GM04503 (cell line): ENCODE measurements around the gene ETV6.
"Not testable (repeated sequence)": the region's sequence is repeated elsewhere in the genome, so short reads cannot be mapped to it uniquely, and the experiment has no call there.

Source experiments
- DNase-seq: peaks from one replicate; pipeline ENCODE4 v3.0.0-alpha.2; 2012; ENCODE audit warnings: low read depth

ETV6 gene

GRCh38 chr12:11888029-11888428 lies 238.6 kb downstream of the ETV6 start:
- DNase-seq = no peak

DNA sequence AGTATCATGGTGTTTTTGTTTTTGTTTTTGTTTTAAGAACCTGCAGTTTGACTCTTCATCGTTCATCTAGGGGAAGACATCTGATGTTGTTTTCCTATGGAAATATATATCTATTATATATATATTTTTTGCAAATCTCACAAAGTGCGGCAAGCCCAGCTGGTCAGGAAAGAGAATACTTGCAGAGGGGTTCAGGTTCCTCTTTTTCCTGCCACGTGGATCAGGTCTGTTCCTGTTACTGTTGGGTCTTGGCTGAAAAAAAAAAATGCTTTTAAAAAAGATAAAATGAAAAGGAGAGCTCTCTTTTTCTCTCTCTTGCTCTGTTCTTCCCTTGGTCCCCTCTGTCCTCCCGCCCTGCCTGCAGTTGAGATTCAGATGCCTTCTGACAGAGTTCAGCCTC lies 241.9 kb downstream of the ETV6 start:
- DNase-seq = no peak

GRCh38 chr12:11891754-11892386 lies 242.4 kb downstream of the ETV6 start:
- DNase-seq = no peak

GRCh38 chr12:11893998-11894397 lies 244.5 kb downstream of the ETV6 start:
- DNase-seq = no peak

DNA sequence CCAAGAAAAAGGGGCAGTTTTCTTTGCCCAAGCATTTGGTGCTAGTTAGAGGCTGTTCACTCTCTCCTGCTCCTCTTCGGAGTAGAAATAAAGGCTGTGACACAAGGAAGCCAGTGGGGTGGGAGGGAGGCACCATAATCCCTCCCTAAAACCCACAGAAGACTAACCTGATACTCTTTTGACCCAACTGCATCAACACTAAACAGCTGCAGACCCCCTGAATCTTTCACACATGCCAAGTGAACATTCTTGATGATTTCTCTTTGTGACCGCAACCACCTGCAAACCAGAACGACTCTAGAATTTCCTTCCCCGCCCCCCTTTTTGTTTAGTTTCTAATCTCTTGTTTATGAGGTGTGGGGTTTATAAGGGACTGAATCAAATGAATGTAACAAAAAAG lies 245.4 kb downstream of the ETV6 start:
- no peak for DNase-seq

DNA sequence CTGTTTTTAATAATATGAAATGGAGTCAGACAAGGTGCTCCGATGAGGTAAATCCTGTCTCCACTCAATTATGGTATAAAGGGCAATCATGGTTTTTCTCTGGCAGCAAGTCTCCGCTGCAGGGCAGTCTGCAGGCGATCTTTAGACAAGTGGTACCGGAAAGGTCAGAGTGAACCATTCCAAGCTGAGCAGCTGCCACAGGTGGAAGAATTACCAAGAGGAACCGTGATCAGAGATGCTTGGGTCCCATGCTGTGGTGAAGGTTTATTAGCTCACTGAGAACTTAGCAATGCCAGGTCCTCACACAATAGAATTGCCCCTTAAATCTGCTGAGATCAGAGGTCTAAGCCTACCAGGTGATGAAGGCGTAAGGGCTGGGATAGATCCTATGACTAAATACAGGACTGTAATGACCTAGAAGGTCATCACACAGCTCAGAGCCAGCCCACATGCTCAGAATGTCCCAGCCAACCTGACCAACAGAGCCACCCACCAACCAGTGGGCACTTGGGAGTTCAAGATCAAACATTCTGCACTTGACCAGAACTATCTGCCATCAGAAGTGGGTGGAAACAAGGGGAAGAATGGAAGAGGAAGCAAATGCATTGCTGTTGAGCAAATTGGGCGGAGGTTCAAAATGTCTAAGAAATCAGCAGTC lies 246.1 kb downstream of the ETV6 start:
- no peak for DNase-seq

DNA sequence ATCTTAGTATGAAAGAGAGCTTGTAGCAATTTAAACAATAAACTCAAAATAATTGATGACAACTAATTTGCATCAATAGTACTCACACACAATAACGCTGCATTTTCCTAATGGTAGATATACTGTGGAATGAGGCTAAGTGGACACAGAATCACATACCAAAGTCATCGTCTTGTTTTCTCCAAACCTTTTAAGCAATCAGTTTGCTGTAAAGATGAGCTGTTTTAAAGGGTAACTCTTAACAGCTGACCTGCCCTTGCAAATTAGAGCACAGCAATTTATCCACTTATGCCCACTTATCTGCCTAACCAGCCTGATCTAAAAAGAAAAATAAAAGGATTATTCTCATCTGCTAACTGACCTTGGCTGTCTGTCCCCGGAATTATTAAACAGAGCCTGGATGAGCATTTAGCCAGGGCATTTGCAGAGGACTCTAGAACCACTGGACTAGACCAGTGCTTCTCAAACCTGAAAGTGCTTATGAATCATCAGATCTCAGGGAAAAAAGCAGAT lies 247.0 kb downstream of the ETV6 start:
- no peak for DNase-seq

GRCh38 chr12:11897923-11898322 lies 248.4 kb downstream of the ETV6 start:
- DNase-seq = no peak

DNA sequence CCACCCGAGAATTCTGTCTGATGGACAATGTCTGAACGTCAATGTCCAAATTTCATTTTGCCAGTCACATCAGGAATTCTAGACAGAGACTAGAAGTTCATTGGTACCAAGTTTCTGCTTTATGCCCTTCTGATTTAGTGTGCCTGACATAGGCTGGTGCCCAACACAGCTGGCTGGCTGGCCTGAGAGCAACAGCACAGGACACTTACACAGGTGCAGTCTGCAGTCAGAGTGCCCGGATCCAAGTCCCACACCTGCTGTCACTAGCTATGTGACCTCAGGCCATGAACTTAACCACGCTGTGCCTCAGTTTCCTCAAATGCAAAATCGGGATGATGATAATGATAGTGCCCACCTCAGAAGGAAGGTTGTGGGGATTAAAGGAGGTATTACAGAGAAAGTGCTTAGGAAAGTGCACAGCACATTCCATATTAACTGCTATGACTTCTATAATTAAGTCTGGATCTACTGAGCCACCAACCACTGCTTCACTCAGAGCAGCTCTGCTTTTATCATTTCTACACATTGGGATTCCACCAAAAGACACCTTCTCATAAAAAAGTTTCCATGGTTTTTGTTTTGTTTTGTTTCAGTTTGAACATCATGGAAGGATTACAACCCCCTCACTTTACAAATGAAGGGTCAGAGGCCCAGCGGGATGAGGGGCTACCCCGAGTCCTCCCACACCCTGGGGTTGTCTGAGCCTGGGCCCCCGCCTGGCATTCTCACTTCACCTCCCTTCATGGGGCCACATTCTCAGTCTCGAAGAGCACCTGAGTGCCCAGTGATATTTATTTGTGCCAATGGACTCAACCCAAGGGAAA lies 252.4 kb downstream of the ETV6 start:
- DNase-seq = no peak

- no peak for DNase-seq
Measured at GRCh38 chr12:11902525-11902875, 253.0 kb downstream of the ETV6 start.

GRCh38 chr12:11904124-11904523 lies 254.7 kb downstream of the ETV6 start:
- DNase-seq = no peak

DNA sequence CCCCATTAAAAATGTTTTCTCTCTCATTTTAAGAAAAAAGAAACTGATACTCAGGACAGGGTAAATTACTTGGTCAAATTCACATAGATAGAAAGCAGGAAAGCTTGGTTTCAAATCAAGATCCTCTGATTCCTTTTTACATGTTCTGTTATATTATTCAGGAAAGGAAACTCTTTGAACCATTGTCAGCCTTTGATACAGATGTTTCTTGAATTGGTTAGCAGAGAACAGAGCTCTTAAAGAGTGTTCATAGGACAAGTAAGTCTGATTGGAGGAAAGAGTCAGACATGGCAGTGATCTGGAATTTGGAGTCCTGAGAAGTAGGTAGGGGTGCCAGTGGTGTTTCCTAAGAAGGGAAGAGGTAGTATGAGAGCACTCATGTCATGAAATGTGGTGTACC lies 256.1 kb downstream of the ETV6 start:
- DNase-seq = no peak

GRCh38 chr12:11906286-11906935 lies 256.9 kb downstream of the ETV6 start:
- DNase-seq = peak; percentile 83

GRCh38 chr12:11907625-11908024 lies 258.2 kb downstream of the ETV6 start:
- no peak for DNase-seq

- not testable (repeated sequence) for DNase-seq
Measured at GRCh38 chr12:11909406-11909805, 259.9 kb downstream of the ETV6 start.

GRCh38 chr12:11916113-11916512 lies 266.6 kb downstream of the ETV6 start:
- no peak for DNase-seq

DNA sequence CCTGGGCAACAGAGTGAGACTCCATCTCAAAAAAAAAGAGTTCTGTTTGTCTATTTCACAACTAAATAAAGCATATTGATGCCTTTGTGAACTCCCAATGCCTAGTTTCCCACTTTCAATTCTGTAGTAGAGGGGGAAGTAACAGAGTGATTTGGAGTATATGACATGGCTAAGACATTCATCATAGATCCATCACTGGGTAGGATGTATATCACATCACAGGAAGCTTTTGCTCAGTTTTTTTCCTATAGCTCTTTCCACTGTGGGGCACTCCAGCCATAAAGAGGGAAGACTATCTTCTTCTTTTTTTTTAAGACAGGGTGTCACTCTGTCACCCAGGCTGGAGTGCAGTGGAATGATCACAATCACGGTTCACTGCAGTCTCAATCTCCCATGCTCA lies 267.3 kb downstream of the ETV6 start:
- no peak for DNase-seq

- DNase-seq = no peak
Measured at GRCh38 chr12:11917501-11917900, 268.0 kb downstream of the ETV6 start.

DNA sequence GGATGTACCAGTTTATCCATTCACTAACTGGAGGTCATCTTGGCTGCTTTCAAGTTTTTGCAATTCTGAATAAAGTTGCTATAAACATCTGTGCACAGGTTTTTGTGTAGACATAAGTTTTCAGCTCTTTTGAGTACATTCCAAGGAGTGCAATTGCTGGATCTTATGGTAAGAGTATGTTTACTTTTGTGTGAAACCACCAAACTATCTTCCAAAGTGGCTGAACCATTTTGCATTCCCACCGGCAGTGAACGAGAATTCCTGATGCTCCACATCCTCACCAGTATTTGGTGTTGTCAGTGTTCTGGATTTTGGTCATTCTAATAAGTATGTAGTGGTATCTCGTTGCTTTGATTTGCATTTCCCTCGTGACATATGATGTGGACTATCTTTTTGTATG lies 270.8 kb downstream of the ETV6 start:
- no peak for DNase-seq

DNA sequence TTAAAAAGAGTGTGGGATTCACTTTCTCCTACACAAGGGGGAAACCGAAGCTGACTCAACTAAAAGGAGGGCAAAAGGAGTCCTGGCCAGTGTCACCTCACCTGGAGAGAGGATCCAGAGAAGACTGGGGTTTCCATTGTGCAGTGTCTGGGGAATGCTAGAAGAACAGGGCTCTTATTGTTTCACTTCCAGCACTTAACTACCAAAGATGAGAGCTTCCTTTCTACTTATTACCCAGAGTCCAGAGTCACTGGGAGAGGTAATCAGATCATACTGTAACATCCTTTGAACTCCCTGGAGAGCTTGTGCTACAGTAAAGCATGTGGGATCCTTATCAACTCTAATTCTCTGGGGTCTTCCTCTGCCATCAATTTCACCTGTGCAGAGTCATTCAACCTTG lies 272.9 kb downstream of the ETV6 start:
- no peak for DNase-seq

- DNase-seq = no peak
Measured at GRCh38 chr12:11923067-11923466, 273.6 kb downstream of the ETV6 start.

DNA sequence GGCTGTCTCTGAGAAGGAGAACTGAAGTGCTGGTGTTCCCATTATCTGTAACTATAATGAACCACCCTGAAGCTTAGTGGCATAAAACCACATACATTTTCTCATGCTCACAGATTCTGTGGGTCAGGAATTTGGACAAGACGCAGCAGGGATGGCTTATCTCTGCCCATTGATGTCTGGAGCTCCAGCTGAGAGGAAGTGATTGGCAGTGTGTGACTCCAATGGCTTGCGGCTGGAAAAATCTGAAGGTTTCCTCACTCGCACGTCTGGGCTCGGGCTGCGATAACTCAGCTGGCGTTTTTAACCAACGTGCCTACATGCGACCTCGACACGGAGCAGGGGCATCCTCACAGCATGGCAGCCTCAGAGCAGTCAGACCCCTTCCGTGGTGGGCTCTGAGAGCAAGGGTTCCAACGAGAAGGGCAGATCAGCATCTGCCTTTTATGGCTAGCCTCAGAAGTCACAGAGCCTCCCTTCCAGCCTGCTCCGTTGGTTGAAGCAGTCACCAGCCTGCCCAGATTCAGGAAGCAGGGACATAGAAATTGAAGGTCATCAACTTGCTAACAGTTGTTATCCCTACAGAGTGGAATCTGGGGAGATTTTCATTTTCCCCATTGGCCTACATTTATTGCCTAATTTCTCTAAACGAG lies 277.9 kb downstream of the ETV6 start:
- no peak for DNase-seq
